OCI-LY7 (cell line): ENCODE data around the gene MYO1C. TPM values are rescaled to one million over a fixed set of nuclear protein-coding genes. Genes with fewer than 3 reads are reported as not detected.

Experiments used
- BruUV-seq: library from RNA; stranded (reverse); fragments of 400-500 nt; replicated peaks from 2 replicates; lab custom pipeline; 2021; lab: Mats Ljungman, UMichigan
- CTCF ChIA-PET: fragments of 300-600 bp; sonication (Branson Sonifier 250); formaldehyde crosslinking; loops from one replicate; lab custom pipeline; 2022; ENCODE audit warnings: antibody characterized with exemption; ENCODE audit not compliant: unreplicated experiment; lab: Charles Lee
- POLR2A ChIA-PET: fragments of 300-600 bp; sonication (Branson Sonifier 250); formaldehyde crosslinking; loops from one replicate; lab custom pipeline; 2022; ENCODE audit warnings: antibody characterized with exemption; lab: Charles Lee
- DNase-seq: peaks from one replicate; pipeline ENCODE4 v3.0.0-alpha.2; 2015; ENCODE audit warnings: low spot score
- H2AFZ ChIP-seq: fragments of 200-600 bp; sonication (generic), shearing (Covaris generic); 2 replicates; pipeline ENCODE4 v1.6.1; 2014; ENCODE audit warnings: mild to moderate bottlenecking, antibody characterized with exemption, low read length, moderate library complexity
- H3K27ac ChIP-seq: fragments of 200-600 bp; sonication (generic); 2 replicates; pipeline ENCODE4 v1.5.1; 2014; ENCODE audit warnings: mixed run types, low read depth, mild to moderate bottlenecking, moderate library complexity, low read length, inconsistent platforms; ENCODE audit not compliant: poor library complexity, severe bottlenecking
- H3K36me3 ChIP-seq: fragments of 200-600 bp; sonication (generic); 2 replicates; pipeline ENCODE4 v1.6.1; 2014; ENCODE audit warnings: mild to moderate bottlenecking, antibody characterized with exemption, low read length, moderate library complexity, mixed read lengths; ENCODE audit not compliant: insufficient read depth
- H3K4me1 ChIP-seq: fragments of 200-600 bp; sonication (generic); 2 replicates; pipeline ENCODE4 v1.5.1; 2014; ENCODE audit warnings: mild to moderate bottlenecking, low read length; ENCODE audit not compliant: insufficient read depth, poor library complexity, severe bottlenecking
- H3K4me2 ChIP-seq: fragments of 200-600 bp; sonication (generic); 2 replicates; pipeline ENCODE4 v1.6.1; 2014; ENCODE audit warnings: mild to moderate bottlenecking, low read length
- H3K4me3 ChIP-seq: fragments of 200-600 bp; sonication (generic); 2 replicates; pipeline ENCODE4 v1.5.1; 2014; ENCODE audit warnings: mild to moderate bottlenecking, low read depth, low read length; ENCODE audit not compliant: poor library complexity, severe bottlenecking
- H3K79me2 ChIP-seq: fragments of 200-600 bp; sonication (generic); 2 replicates; pipeline ENCODE4 v1.6.1; 2016; ENCODE audit warnings: low read depth, mild to moderate bottlenecking, low read length, moderate library complexity, mixed read lengths; ENCODE audit not compliant: insufficient read depth
- H3K9me2 ChIP-seq: fragments of 200-600 bp; sonication (generic); 2 replicates; pipeline ENCODE4 v1.6.1; 2016; ENCODE audit warnings: mild to moderate bottlenecking, low read length, mixed read lengths; ENCODE audit not compliant: insufficient read depth
- H3K9me3 ChIP-seq: fragments of 200-600 bp; sonication (generic); 2 replicates; pipeline ENCODE4 v1.6.1; 2014; ENCODE audit warnings: mild to moderate bottlenecking, mixed run types, low read length, mixed read lengths
- H4K20me1 ChIP-seq: fragments of 200-600 bp; sonication (generic); 2 replicates; pipeline ENCODE4 v1.6.1; 2014; ENCODE audit warnings: mild to moderate bottlenecking, antibody characterized with exemption, low read length, moderate library complexity, mixed read lengths; ENCODE audit not compliant: insufficient read depth
- CTCF ChIP-seq: fragments of 200-600 bp; sonication (generic); conservative IDR thresholded peaks from 2 replicates; pipeline ENCODE4 v1.5.1; 2014; ENCODE audit warnings: mild to moderate bottlenecking, antibody characterized with exemption, low read length, moderate library complexity, mixed read lengths
- EZH2phosphoT487 ChIP-seq: fragments of 200-600 bp; sonication (generic); IDR thresholded peaks from 2 replicates; pipeline ENCODE4 v1.6.1; 2018; ENCODE audit warnings: low read depth, borderline replicate concordance, mild to moderate bottlenecking, mixed run types, antibody characterized with exemption, low read length, moderate library complexity, mixed read lengths
- intact Hi-C: fragments of 100-400 bp; cut with micrococcal nuclease; formaldehyde crosslinking; loops from one replicate; pipeline ENCODE4 v1.10.0; 2022; ENCODE audit not compliant: unreplicated experiment
- total RNA-seq, 2 experiments: library from RNA; depleted of rRNA in 1 of 2; stranded (reverse); fragments of >200 nt in 1 of 2; shearing (Covaris generic) in 1 of 2; gene quantifications; 2 replicates each; pipeline ENCODE4 v1.2.3, GENCODE V29; 2014 to 2022

Gene MYO1C
- total RNA-seq, 2 experiments from 2014 or later = 17.2 to 74.4 TPM

- Histone ChIP-seq H3K4me3 (peak overlapping the region; percentile 73), H3K36me3 (peaks cover 15% of the 10 kb centered on the region), H4K20me1 (no peaks in the 10 kb centered on the region), H3K79me2 (no peaks in the 10 kb centered on the region; the same call in 1 of the 2 replicates), H3K9me2 (no peaks in the 10 kb centered on the region), H2AFZ (peak overlapping the region; percentile 48), H3K4me1 (peaks cover 51% of the 10 kb centered on the region), H3K4me2 (peak overlapping the region; percentile 85), H3K27ac (peak overlapping the region; percentile 89), H3K9me3 (no peaks in the 10 kb centered on the region)
- intact Hi-C loops = loop anchor here (2.0 kb wide), 1 partner anchor 75 kb away; no protein-coding TSS in a partner anchor
- POLR2A ChIA-PET = no interaction called here
- BruUV-seq = no TSS peak
- CTCF ChIA-PET = no interaction called here
- DNase-seq = peak; percentile 57
- TF ChIP-seq EZH2phosphoT487 (no peak), CTCF (no peak)
Measured at GRCh38 chr17:1485423-1486376, 6.8 kb downstream of the MYO1C start.

DNA sequence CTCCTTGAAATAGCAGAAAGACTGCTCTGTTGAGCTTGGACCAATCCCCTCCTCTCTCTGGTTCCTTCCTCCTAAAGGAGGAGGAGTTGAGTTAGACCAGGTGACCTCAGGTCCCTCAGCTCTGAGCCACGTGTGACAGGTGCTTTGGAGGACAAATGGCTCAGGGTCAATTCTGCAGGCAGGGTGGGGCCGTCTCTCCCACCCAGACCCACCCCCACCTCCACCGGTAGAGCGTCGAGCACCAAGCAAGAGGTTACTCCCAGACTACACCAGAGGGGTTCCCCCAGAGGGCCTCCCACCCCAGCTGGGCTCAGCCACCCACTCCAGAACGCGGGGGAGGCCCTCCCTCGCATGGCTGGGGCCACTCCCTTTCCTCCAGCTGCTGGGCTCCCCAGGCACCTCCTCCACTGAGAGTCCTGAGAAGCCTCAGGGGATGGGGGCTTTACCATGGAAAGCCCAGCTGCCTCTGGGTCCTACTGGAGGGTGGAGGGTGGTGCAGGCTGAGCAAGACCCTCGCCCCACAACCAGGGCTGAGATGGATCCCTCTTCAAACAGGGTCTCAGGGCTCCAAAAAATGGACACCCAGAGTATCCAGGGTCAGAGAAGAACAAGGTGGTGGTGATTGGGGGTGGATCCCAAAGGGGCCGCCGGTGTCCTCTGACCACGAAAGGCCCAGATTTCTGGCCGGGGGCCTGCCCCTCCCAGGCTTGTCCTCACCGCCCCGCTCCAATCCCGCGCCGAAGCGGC lies 7.6 kb downstream of the MYO1C start:
- intact Hi-C loops = loop anchor here (1.0 to 2.0 kb wide), 3 partner anchors 22 to 120 kb away; no protein-coding TSS in a partner anchor
- Histone ChIP-seq H3K36me3 (peaks cover 20% of the 10 kb centered on the region), H3K4me3 (peak overlapping the region; percentile 73), H3K4me2 (peak overlapping the region; percentile 85), H2AFZ (peak overlapping the region; percentile 48), H3K79me2 (no peaks in the 10 kb centered on the region), H3K9me2 (no peaks in the 10 kb centered on the region), H3K27ac (peak overlapping the region; percentile 45), H4K20me1 (no peaks in the 10 kb centered on the region), H3K4me1 (peaks cover 43% of the 10 kb centered on the region), H3K9me3 (no peaks in the 10 kb centered on the region)
- ChIA-PET POLR2A (interaction anchor here (0.6 kb wide), 1 partner anchor 233 kb away, joined by 3 read pairs; no protein-coding TSS in a partner anchor), CTCF (no interaction called here)
- no TSS peak for BruUV-seq
- TF ChIP-seq EZH2phosphoT487 = no peak
- no peak for TF ChIP-seq CTCF
- peak; percentile 65 for DNase-seq
